Suprapubic skin (tissue), 3 donors: ENCODE measurements around the gene C1QL4.

Experiments
- POLR2AphosphoS5 ChIP-seq, 3 donors: sonication (generic); formaldehyde crosslinking; IDR thresholded peaks; one replicate each; pipeline ENCODE4 v1.6.1; 2017; ENCODE audit warnings: antibody characterized with exemption in 3 of 3
- TF ChIP-seq, protein P1 (sequence below), 2 donors: fragments of 200-600 bp in 1 of 2; fragments of 450-650 bp in 1 of 2; sonication (generic) in 1 of 2; IDR thresholded peaks; one replicate each; pipeline ENCODE4 v1.5.1; 2016 to 2019; ENCODE audit warnings: antibody characterized with exemption in 2 of 2, mild to moderate bottlenecking in 1 of 2, moderate library complexity in 1 of 2

GRCh38 chr12:49330032-49330619, 6.9 kb downstream of the C1QL4 start:
- TF ChIP-seq, protein P1, sequence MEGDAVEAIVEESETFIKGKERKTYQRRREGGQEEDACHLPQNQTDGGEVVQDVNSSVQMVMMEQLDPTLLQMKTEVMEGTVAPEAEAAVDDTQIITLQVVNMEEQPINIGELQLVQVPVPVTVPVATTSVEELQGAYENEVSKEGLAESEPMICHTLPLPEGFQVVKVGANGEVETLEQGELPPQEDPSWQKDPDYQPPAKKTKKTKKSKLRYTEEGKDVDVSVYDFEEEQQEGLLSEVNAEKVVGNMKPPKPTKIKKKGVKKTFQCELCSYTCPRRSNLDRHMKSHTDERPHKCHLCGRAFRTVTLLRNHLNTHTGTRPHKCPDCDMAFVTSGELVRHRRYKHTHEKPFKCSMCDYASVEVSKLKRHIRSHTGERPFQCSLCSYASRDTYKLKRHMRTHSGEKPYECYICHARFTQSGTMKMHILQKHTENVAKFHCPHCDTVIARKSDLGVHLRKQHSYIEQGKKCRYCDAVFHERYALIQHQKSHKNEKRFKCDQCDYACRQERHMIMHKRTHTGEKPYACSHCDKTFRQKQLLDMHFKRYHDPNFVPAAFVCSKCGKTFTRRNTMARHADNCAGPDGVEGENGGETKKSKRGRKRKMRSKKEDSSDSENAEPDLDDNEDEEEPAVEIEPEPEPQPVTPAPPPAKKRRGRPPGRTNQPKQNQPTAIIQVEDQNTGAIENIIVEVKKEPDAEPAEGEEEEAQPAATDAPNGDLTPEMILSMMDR (IDR thresholded peaks at IDR 0.05): no peak
- TF ChIP-seq POLR2AphosphoS5 (IDR thresholded peaks at IDR 0.05): no peak
